Cardiac muscle cell (in vitro differentiated cells and primary cell): ENCODE results near the gene PANK4. TPM values are rescaled to one million over a fixed set of nuclear protein-coding genes. Genes with fewer than 3 reads are reported as not detected.

ENCODE experiments used
- DNase-seq, 2 donors: peaks; one replicate each; pipeline versions ENCODE4 v3.0.0 to v3.0.0-alpha.2; 2010 to 2017; ENCODE audit warnings: low read depth in 1 of 2, low spot score in 1 of 2
- H3K27ac ChIP-seq: fragments of 200-600 bp; sonication (generic); 2 replicates; pipeline ENCODE4 v1.5.1; 2016
- H3K27me3 ChIP-seq: fragments of 200-600 bp; sonication (generic); 2 replicates; pipeline ENCODE4 v1.6.0; 2016; ENCODE audit warnings: control low read depth
- H3K36me3 ChIP-seq: fragments of 200-600 bp; sonication (generic); 2 replicates; pipeline ENCODE4 v1.5.1; 2016; ENCODE audit warnings: control low read depth
- H3K4me1 ChIP-seq: fragments of 200-600 bp; sonication (generic); 2 replicates; pipeline ENCODE4 v1.8.1; 2017; ENCODE audit warnings: low read depth, mild to moderate bottlenecking, mixed run types
- H3K4me3 ChIP-seq: fragments of 200-600 bp; sonication (generic); 2 replicates; pipeline ENCODE4 v1.5.1; 2016; ENCODE audit warnings: mild to moderate bottlenecking
- H3K9me3 ChIP-seq: fragments of 200-600 bp; sonication (generic); 2 replicates; pipeline ENCODE4 v1.5.1; 2017; ENCODE audit warnings: low read depth, mild to moderate bottlenecking, control low read depth
- CTCF ChIP-seq: IDR thresholded peaks from 2 replicates; pipeline ENCODE4 v1.5.1; 2012; ENCODE audit warnings: low read depth, mild to moderate bottlenecking, low read length
- polyA plus RNA-seq: library from polyadenylated mRNA; unstranded; fragments of >200 nt; fragmentation: Nextera tagmentation; extraction: Ambion mirVana; gene quantifications from 2 replicates; pipeline ENCODE4 v1.2.1, GENCODE V29; 2016
- total RNA-seq: library from RNA; depleted of rRNA; stranded (reverse); fragments of >200 nt; gene quantifications from 2 replicates; pipeline ENCODE4 v1.2.3, GENCODE V29; 2016

Gene PANK4
- total and polyA plus RNA-seq, 2 experiments from 2014 or later, result 44.5 to 63.2 TPM

GRCh38 chr1:2543543-2544092 lies 17.2 kb upstream of the PANK4 start:
- H3K36me3 ChIP-seq, result no peaks in the 10 kb centered on the region
- H3K27ac ChIP-seq, result peak overlapping the region; percentile 91
- no peak overlapping the region for H3K4me3 ChIP-seq
- no peaks in the 10 kb centered on the region for H3K9me3 ChIP-seq
- peaks cover 35% of the 10 kb centered on the region for H3K4me1 ChIP-seq
- no peak for TF ChIP-seq CTCF
- DNase-seq, result peak in 1 of 2 donors; percentile 46
- H3K27me3 ChIP-seq, result peaks cover 15% of the 10 kb centered on the region

- H3K4me3 ChIP-seq, result no peak overlapping the region
- H3K27me3 ChIP-seq, result peaks cover 25% of the 10 kb centered on the region
- H3K9me3 ChIP-seq, result no peaks in the 10 kb centered on the region
- no peaks in the 10 kb centered on the region for H3K36me3 ChIP-seq
- DNase-seq, result no peak
- no peak for TF ChIP-seq CTCF
- peaks cover 35% of the 10 kb centered on the region for H3K4me1 ChIP-seq
- H3K27ac ChIP-seq, result no peak overlapping the region
These were observed 16.0 kb upstream of the PANK4 start for GRCh38 chr1:2542246-2542915.

- TF ChIP-seq CTCF, result no peak
- no peak for DNase-seq
- H3K9me3 ChIP-seq, result no peaks in the 10 kb centered on the region
These were observed 15.3 kb upstream of the PANK4 start for GRCh38 chr1:2541619-2542245.

GRCh38 chr1:2540816-2541492 lies 14.6 kb upstream of the PANK4 start:
- H3K27ac ChIP-seq, result no peak overlapping the region
- no peaks in the 10 kb centered on the region for H3K36me3 ChIP-seq
- H3K27me3 ChIP-seq, result peaks cover 39% of the 10 kb centered on the region
- H3K4me1 ChIP-seq, result peaks cover 27% of the 10 kb centered on the region
- no peaks in the 10 kb centered on the region for H3K9me3 ChIP-seq
- DNase-seq, result peak in 1 of 2 donors; percentile 27
- no peak for TF ChIP-seq CTCF
- no peak overlapping the region for H3K4me3 ChIP-seq

More at GRCh38 chr1:2541619-2542245, 15.3 kb upstream of the PANK4 start:
- Histone ChIP-seq H3K27me3 (peaks cover 31% of the 10 kb centered on the region), H3K4me1 (peaks cover 33% of the 10 kb centered on the region), H3K36me3 (no peaks in the 10 kb centered on the region), H3K4me3 (no peak overlapping the region), H3K27ac (no peak overlapping the region)

- no peak for TF ChIP-seq CTCF
- Histone ChIP-seq H3K4me1 (peaks cover 13% of the 10 kb centered on the region), H3K27me3 (peaks cover 54% of the 10 kb centered on the region), H3K9me3 (no peaks in the 10 kb centered on the region), H3K27ac (no peak overlapping the region), H3K36me3 (no peaks in the 10 kb centered on the region), H3K4me3 (no peak overlapping the region)
- DNase-seq, result no peak
These were observed 13.0 kb upstream of the PANK4 start for GRCh38 chr1:2539312-2539907.
